CD4-positive, CD25-positive, alpha-beta regulatory T cell (primary cell): Measurements from ENCODE around the gene LRRC25. TPM values are rescaled to one million over a fixed set of nuclear protein-coding genes. Genes with fewer than 3 reads are reported as not detected.

Experiments used
- ATAC-seq, 2 donors: fragments of 150-1000 bp; cut with Tn5 transposase; one replicate each; pipeline ENCODE4 v1.10.0; 2021; ENCODE audit warnings: low read depth in 2 of 2, moderate number of reproducible peaks in 2 of 2, moderate library complexity in 1 of 2
- DNase-seq, 3 donors: peaks; one replicate each; pipeline versions ENCODE4 v3.0.0 to v3.0.0-alpha.2; 2012 to 2022; ENCODE audit warnings: mixed read lengths in 1 of 3
- H3K27ac ChIP-seq: one replicate; pipeline ENCODE4 v1.7.0; 2013; ENCODE audit warnings: mild to moderate bottlenecking, low read length; ENCODE audit not compliant: insufficient read depth, poor library complexity, severe bottlenecking
- H3K27me3 ChIP-seq: one replicate; pipeline ENCODE4 v1.7.0; 2013; ENCODE audit warnings: low read length; ENCODE audit not compliant: control insufficient read depth, insufficient read depth
- H3K36me3 ChIP-seq: one replicate; pipeline ENCODE4 v1.7.0; 2013; ENCODE audit warnings: mild to moderate bottlenecking, low read length, moderate library complexity; ENCODE audit not compliant: control insufficient read depth, insufficient read depth
- H3K4me1 ChIP-seq: 2 replicates; pipeline ENCODE4 v1.7.0; 2013; ENCODE audit warnings: mild to moderate bottlenecking, low read length; ENCODE audit not compliant: insufficient read depth, control insufficient read depth, poor library complexity, severe bottlenecking
- H3K4me3 ChIP-seq: one replicate; pipeline ENCODE4 v1.7.0; 2013; ENCODE audit warnings: low read depth, mild to moderate bottlenecking, low read length, moderate library complexity
- H3K9me3 ChIP-seq, 2 experiments: 1 replicate in 1 of 2; 2 replicates in 1 of 2; pipeline ENCODE4 v1.7.0; 2013; ENCODE audit warnings: low read length in 2 of 2, mild to moderate bottlenecking in 1 of 2, moderate library complexity in 1 of 2; ENCODE audit not compliant: control insufficient read depth in 2 of 2
- H3K27ac Mint-ChIP-seq, 3 donors: one replicate each; pipeline ENCODE4 v1.8.0; 2020 to 2022; ENCODE audit warnings: mild to moderate bottlenecking in 3 of 3, mixed read lengths in 3 of 3, moderate library complexity in 2 of 3
- H3K27me3 Mint-ChIP-seq: one replicate; pipeline ENCODE4 v1.8.0; 2022; ENCODE audit warnings: mild to moderate bottlenecking, mixed read lengths
- H3K36me3 Mint-ChIP-seq: one replicate; pipeline ENCODE4 v1.8.0; 2020; ENCODE audit warnings: mixed read lengths
- H3K4me1 Mint-ChIP-seq, 4 donors: one replicate each; pipeline ENCODE4 v1.8.0; 2020 to 2022; ENCODE audit warnings: mixed read lengths in 4 of 4, mild to moderate bottlenecking in 1 of 4
- H3K4me3 Mint-ChIP-seq, 4 donors: one replicate each; pipeline ENCODE4 v1.8.0; 2020 to 2022; ENCODE audit warnings: mild to moderate bottlenecking in 4 of 4, mixed read lengths in 4 of 4, moderate library complexity in 3 of 4
- H3K9me3 Mint-ChIP-seq, 7 donors: one replicate each; pipeline ENCODE4 v1.8.0; 2020 to 2022; ENCODE audit warnings: mixed read lengths in 7 of 7, mild to moderate bottlenecking in 3 of 7, moderate library complexity in 2 of 7
- polyA plus RNA-seq, 4 donors: library from polyadenylated mRNA; unstranded; fragments of 300-500 nt; fragmentation: Illumina TruSeq; gene quantifications; one replicate each; pipeline ENCODE4 v1.2.3, GENCODE V29; 2021
- total RNA-seq: library from RNA; stranded (reverse); gene quantifications from one replicate; pipeline ENCODE4 v1.2.3, GENCODE V29; 2022

LRRC25 gene
- total and polyA plus RNA-seq, 5 donors from 2014 or later = 0.09 to 0.79 (median 0.25) TPM; not detected in 2

GRCh38 chr19:18401580-18402112 lies 4.2 kb upstream of the LRRC25 start:
- ATAC-seq = peak in 1 of 2 donors; percentile 38
- DNase-seq = no peak
- no peak overlapping the region for H3K4me3 Mint-ChIP-seq

GRCh38 chr19:18399008-18399407 lies 1.6 kb upstream of the LRRC25 start:
- no peaks in the 10 kb centered on the region for H3K9me3 ChIP-seq
- no peak overlapping the region for H3K27ac ChIP-seq
- Mint-ChIP-seq H3K4me1 (peaks cover 0 to 7% (median 3%) of the 10 kb centered on the region in 4 donors), H3K9me3 (no peaks in the 10 kb centered on the region), H3K36me3 (no peaks in the 10 kb centered on the region), H3K27me3 (peaks cover 44% of the 10 kb centered on the region), H3K27ac (no peak overlapping the region), H3K4me3 (no peak overlapping the region)
- H3K36me3 ChIP-seq = no peaks in the 10 kb centered on the region
- H3K4me3 ChIP-seq = no peak overlapping the region
- no peak for ATAC-seq
- H3K4me1 ChIP-seq = peaks cover 8% of the 10 kb centered on the region
- peaks cover 4% of the 10 kb centered on the region for H3K27me3 ChIP-seq
- no peak for DNase-seq

More at GRCh38 chr19:18401580-18402112, 4.2 kb upstream of the LRRC25 start:
- Histone ChIP-seq H3K27me3 (peaks cover 4% of the 10 kb centered on the region), H3K9me3 (no peaks in the 10 kb centered on the region), H3K36me3 (no peaks in the 10 kb centered on the region), H3K4me3 (no peak overlapping the region), H3K27ac (no peak overlapping the region), H3K4me1 (peaks cover 8% of the 10 kb centered on the region)
- no peak overlapping the region for H3K27ac Mint-ChIP-seq
- H3K4me1 Mint-ChIP-seq = peaks cover 0 to 7% (median 2%) of the 10 kb centered on the region in 4 donors
- no peaks in the 10 kb centered on the region for H3K36me3 Mint-ChIP-seq
- H3K9me3 Mint-ChIP-seq = no peaks in the 10 kb centered on the region
- peaks cover 30% of the 10 kb centered on the region for H3K27me3 Mint-ChIP-seq

GRCh38 chr19:18396471-18397241 lies 766 bp downstream of the LRRC25 start:
- H3K27me3 Mint-ChIP-seq = peaks cover 50% of the 10 kb centered on the region
- Histone ChIP-seq H3K4me3 (no peak overlapping the region), H3K27me3 (peaks cover 4% of the 10 kb centered on the region), H3K4me1 (peaks cover 8% of the 10 kb centered on the region), H3K9me3 (no peaks in the 10 kb centered on the region), H3K27ac (no peak overlapping the region), H3K36me3 (no peaks in the 10 kb centered on the region)
- H3K4me3 Mint-ChIP-seq = no peak overlapping the region
- peaks cover 0 to 7% (median 3%) of the 10 kb centered on the region in 4 donors for H3K4me1 Mint-ChIP-seq
- no peaks in the 10 kb centered on the region for H3K9me3 Mint-ChIP-seq
- ATAC-seq (no peak), DNase-seq (no peak)
- no peak overlapping the region for H3K27ac Mint-ChIP-seq
- no peaks in the 10 kb centered on the region for H3K36me3 Mint-ChIP-seq

- H3K4me1 ChIP-seq = peaks cover 8% of the 10 kb centered on the region
- Mint-ChIP-seq H3K9me3 (no peaks in the 10 kb centered on the region), H3K4me3 (no peak overlapping the region), H3K27me3 (peaks cover 68% of the 10 kb centered on the region), H3K27ac (no peak overlapping the region), H3K4me1 (peaks cover 0 to 10% (median 2%) of the 10 kb centered on the region in 4 donors), H3K36me3 (no peaks in the 10 kb centered on the region)
- H3K27ac ChIP-seq = no peak overlapping the region
- no peaks in the 10 kb centered on the region for H3K9me3 ChIP-seq
- H3K4me3 ChIP-seq = no peak overlapping the region
- no peak for ATAC-seq
- H3K27me3 ChIP-seq = peaks cover 4% of the 10 kb centered on the region
- H3K36me3 ChIP-seq = no peaks in the 10 kb centered on the region
- DNase-seq = no peak
Observed at GRCh38 chr19:18393836-18394235, 3.6 kb downstream of the LRRC25 start.

- Histone ChIP-seq H3K9me3 (no peaks in the 10 kb centered on the region), H3K27ac (no peak overlapping the region), H3K4me3 (no peak overlapping the region), H3K4me1 (peaks cover 17% of the 10 kb centered on the region), H3K36me3 (no peaks in the 10 kb centered on the region), H3K27me3 (peaks cover 3% of the 10 kb centered on the region)
- no peaks in the 10 kb centered on the region for H3K36me3 Mint-ChIP-seq
- H3K4me3 Mint-ChIP-seq = no peak overlapping the region
- ATAC-seq = no peak
- H3K4me1 Mint-ChIP-seq = peaks cover 0 to 15% (median 2%) of the 10 kb centered on the region in 4 donors
- no peaks in the 10 kb centered on the region for H3K9me3 Mint-ChIP-seq
- no peak overlapping the region for H3K27ac Mint-ChIP-seq
- peaks cover 68% of the 10 kb centered on the region for H3K27me3 Mint-ChIP-seq
- DNase-seq = no peak
Observed at GRCh38 chr19:18392926-18393325, 4.5 kb downstream of the LRRC25 start.

GRCh38 chr19:18392417-18392816 lies 5.0 kb downstream of the LRRC25 start:
- Histone ChIP-seq H3K4me1 (peaks cover 16% of the 10 kb centered on the region), H3K36me3 (no peaks in the 10 kb centered on the region), H3K27ac (no peak overlapping the region), H3K27me3 (peaks cover 1% of the 10 kb centered on the region), H3K4me3 (no peak overlapping the region), H3K9me3 (no peaks in the 10 kb centered on the region)
- H3K9me3 Mint-ChIP-seq = no peaks in the 10 kb centered on the region
- ATAC-seq = no peak
- no peak overlapping the region for H3K4me3 Mint-ChIP-seq
- DNase-seq = no peak
- H3K27me3 Mint-ChIP-seq = peaks cover 68% of the 10 kb centered on the region
- no peak overlapping the region for H3K27ac Mint-ChIP-seq
- no peaks in the 10 kb centered on the region for H3K36me3 Mint-ChIP-seq
- peaks cover 0 to 15% (median 6%) of the 10 kb centered on the region in 4 donors for H3K4me1 Mint-ChIP-seq

- H3K9me3 Mint-ChIP-seq = no peaks in the 10 kb centered on the region
- H3K9me3 ChIP-seq = no peaks in the 10 kb centered on the region
- peaks cover 6% of the 10 kb centered on the region for H3K27me3 ChIP-seq
- peaks cover 0 to 14% (median 6%) of the 10 kb centered on the region in 4 donors for H3K4me1 Mint-ChIP-seq
- H3K27ac ChIP-seq = no peak overlapping the region
- DNase-seq (no peak), ATAC-seq (no peak)
- H3K4me3 Mint-ChIP-seq = no peak overlapping the region
- H3K36me3 Mint-ChIP-seq = no peaks in the 10 kb centered on the region
- no peak overlapping the region for H3K27ac Mint-ChIP-seq
- H3K4me1 ChIP-seq = peaks cover 11% of the 10 kb centered on the region
- H3K27me3 Mint-ChIP-seq = peaks cover 71% of the 10 kb centered on the region
- no peaks in the 10 kb centered on the region for H3K36me3 ChIP-seq
- no peak overlapping the region for H3K4me3 ChIP-seq
Observed at GRCh38 chr19:18391509-18392075, 5.8 kb downstream of the LRRC25 start.
